CD14-positive monocyte (primary cell): ENCODE measurements around the gene PDE1C. TPM values are rescaled to one million over a fixed set of nuclear protein-coding genes. Genes with fewer than 3 reads are reported as not detected.

Experiments used
- DNase-seq, 3 donors: peaks; one replicate each; pipeline ENCODE4 v3.0.0-alpha.2; 2011 to 2022
- H2AFZ ChIP-seq: 2 replicates; pipeline ENCODE4 v1.6.0; 2012; ENCODE audit warnings: mild to moderate bottlenecking, low read depth, low read length, inconsistent platforms; ENCODE audit not compliant: insufficient read depth, poor library complexity, severe bottlenecking
- H3K27ac ChIP-seq, 2 donors: 1 replicate in 1 of 2; 2 replicates in 1 of 2; pipeline ENCODE4 v1.5.1; 2012 to 2013; ENCODE audit warnings: low read length in 2 of 2, control low read depth in 1 of 2, inconsistent platforms in 1 of 2, low read depth in 1 of 2, mild to moderate bottlenecking in 1 of 2
- H3K27me3 ChIP-seq, 2 donors: one replicate each; pipeline versions ENCODE4 v1.6.0 to v1.6.1; 2011 to 2013; ENCODE audit warnings: low read length in 2 of 2; ENCODE audit not compliant: control insufficient read depth in 2 of 2, insufficient read depth in 2 of 2
- H3K36me3 ChIP-seq, 2 donors: replicated peaks in 1 of 2; 1 replicate in 1 of 2; 2 replicates in 1 of 2; pipeline versions ENCODE4 v1.5.1 to v1.6.1; 2012 to 2013; ENCODE audit warnings: low read length in 2 of 2, control low read depth in 1 of 2, inconsistent platforms in 1 of 2, mild to moderate bottlenecking in 1 of 2; ENCODE audit not compliant: insufficient read depth in 2 of 2, control insufficient read depth in 1 of 2
- H3K4me1 ChIP-seq, 2 donors: 1 replicate in 1 of 2; 2 replicates in 1 of 2; pipeline versions ENCODE4 v1.5.1 to v1.6.1; 2012 to 2013; ENCODE audit warnings: low read length in 2 of 2, control low read depth in 1 of 2, inconsistent platforms in 1 of 2, mild to moderate bottlenecking in 1 of 2, moderate library complexity in 1 of 2; ENCODE audit not compliant: insufficient read depth in 2 of 2, control insufficient read depth in 1 of 2
- H3K4me2 ChIP-seq: replicated peaks from 2 replicates; pipeline ENCODE3; 2012; ENCODE audit warnings: low read length, moderate library complexity, mild to moderate bottlenecking; ENCODE audit not compliant: poor library complexity, severe bottlenecking; ENCODE audit errors: extremely low read depth
- H3K4me3 ChIP-seq, 3 experiments: fragments of 200-600 bp in 1 of 3; sonication (generic) in 1 of 3; replicated peaks in 1 of 3; 1 replicate in 2 of 3; 2 replicates in 1 of 3; pipeline ENCODE4 v1.5.1; 2011 to 2013; ENCODE audit warnings: low read length in 3 of 3, mild to moderate bottlenecking in 3 of 3, control low read depth in 2 of 3, low read depth in 2 of 3, inconsistent platforms in 1 of 3, moderate library complexity in 1 of 3
- H3K79me2 ChIP-seq: 2 replicates; pipeline ENCODE4 v1.6.0; 2012; ENCODE audit warnings: mild to moderate bottlenecking, control low read depth, inconsistent platforms, low read length, moderate library complexity; ENCODE audit not compliant: insufficient read depth
- H3K9ac ChIP-seq: 2 replicates; pipeline ENCODE4 v1.6.0; 2017; ENCODE audit warnings: low read length, mild to moderate bottlenecking; ENCODE audit not compliant: insufficient read depth, poor library complexity, severe bottlenecking
- H3K9me3 ChIP-seq, 2 donors: replicated peaks in 1 of 2; 1 replicate in 1 of 2; 2 replicates in 1 of 2; pipeline versions ENCODE4 v1.5.1 to v1.6.1; 2012 to 2013; ENCODE audit warnings: low read length in 2 of 2, control low read depth in 1 of 2; ENCODE audit not compliant: control insufficient read depth in 1 of 2, insufficient read depth in 1 of 2
- H4K20me1 ChIP-seq: 2 replicates; pipeline ENCODE4 v1.6.0; 2012; ENCODE audit warnings: mild to moderate bottlenecking, low read length, control low read depth, moderate library complexity; ENCODE audit not compliant: insufficient read depth
- H3K27ac Mint-ChIP-seq, 7 donors: one replicate each; pipeline ENCODE4 v1.8.0; 2020; ENCODE audit warnings: mild to moderate bottlenecking in 7 of 7, mixed read lengths in 7 of 7, moderate library complexity in 6 of 7, inconsistent platforms in 2 of 7
- H3K27me3 Mint-ChIP-seq, 3 donors: one replicate each; pipeline ENCODE4 v1.8.0; 2021 to 2022; ENCODE audit warnings: low read depth in 3 of 3, mild to moderate bottlenecking in 3 of 3, mixed read lengths in 3 of 3, moderate library complexity in 3 of 3, inconsistent platforms in 1 of 3
- H3K36me3 Mint-ChIP-seq, 2 donors: one replicate each; pipeline ENCODE4 v1.8.0; 2020; ENCODE audit warnings: mixed read lengths in 2 of 2, inconsistent platforms in 1 of 2, mild to moderate bottlenecking in 1 of 2
- H3K4me1 Mint-ChIP-seq: one replicate; pipeline ENCODE4 v1.8.0; 2020; ENCODE audit warnings: mild to moderate bottlenecking, mixed read lengths
- H3K4me3 Mint-ChIP-seq, 2 donors: one replicate each; pipeline ENCODE4 v1.8.0; 2020; ENCODE audit warnings: mild to moderate bottlenecking in 2 of 2, mixed read lengths in 2 of 2, moderate library complexity in 1 of 2
- H3K9me3 Mint-ChIP-seq, 7 donors: one replicate each; pipeline ENCODE4 v1.8.0; 2020 to 2022; ENCODE audit warnings: mixed read lengths in 7 of 7, mild to moderate bottlenecking in 6 of 7, moderate library complexity in 6 of 7, inconsistent platforms in 2 of 7
- CTCF ChIP-seq: fragments of 200-600 bp; IDR thresholded peaks from one replicate; pipeline ENCODE4 v1.8.0; 2022; ENCODE audit warnings: antibody characterized with exemption, mild to moderate bottlenecking
- WGBS: methylation state at CpG from one replicate; pipeline ENCODE4 v1.1.5; 2013; ENCODE audit warnings: missing lambda C conversion rate; ENCODE audit not compliant: insufficient coverage; 5-methylcytosine and 5-hydroxymethylcytosine counted together
- intact Hi-C, 2 donors: fragments of 100-400 bp; cut with micrococcal nuclease; formaldehyde crosslinking; loops; one replicate each; pipeline versions ENCODE4 v1.15.0 to v1.15.1; 2023
- polyA plus RNA-seq, 3 donors: library from polyadenylated mRNA; depleted of rRNA in 1 of 3; unstranded in 2 of 3; stranded (reverse) in 1 of 3; fragments of 300-500 nt in 2 of 3; fragments of >200 nt in 1 of 3; fragmentation: Illumina TruSeq in 2 of 3; gene quantifications; 1 replicate in 2 of 3; 2 replicates in 1 of 3; pipeline ENCODE4 v1.2.3, GENCODE V29; 2012 to 2021

PDE1C gene
- polyA plus RNA-seq, 3 donors, result not detected

DNA sequence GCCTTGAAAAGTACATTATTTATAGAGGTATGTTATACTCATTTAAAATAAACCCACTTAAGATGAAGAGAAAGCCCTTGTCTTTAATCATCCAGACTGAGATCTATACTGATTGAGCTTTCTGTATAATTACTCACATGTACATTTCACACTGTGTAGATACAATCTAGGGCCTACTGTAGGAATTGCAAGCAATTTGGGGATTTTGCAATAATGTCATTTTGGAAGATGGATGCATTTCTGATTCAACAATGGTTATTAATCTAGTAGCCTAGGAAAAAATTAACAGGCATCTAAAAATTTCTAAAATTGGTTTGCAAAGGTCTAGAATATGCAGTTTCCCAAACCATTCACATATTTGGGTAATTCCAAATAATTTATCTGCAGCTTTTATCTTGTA is 132.2 kb downstream of the PDE1C start:
- Histone ChIP-seq H3K79me2 (no peaks in the 10 kb centered on the region), H3K27ac (no peak overlapping the region), H3K9ac (no peak overlapping the region), H3K4me3 (no peak overlapping the region), H3K4me1 (no peaks in the 10 kb centered on the region), H2AFZ (no peak overlapping the region), H3K4me2 (no peak overlapping the region), H3K27me3 (no peaks in the 10 kb centered on the region), H3K36me3 (no peaks in the 10 kb centered on the region), H4K20me1 (no peaks in the 10 kb centered on the region), H3K9me3 (no peaks in the 10 kb centered on the region)
- no peak for TF ChIP-seq CTCF
- no peak for DNase-seq
- intact Hi-C loops, result no loop called here
- Mint-ChIP-seq H3K4me3 (no peak overlapping the region), H3K27ac (no peak overlapping the region), H3K27me3 (peaks cover 1 to 2% (median 2%) of the 10 kb centered on the region in 3 donors), H3K4me1 (no peaks in the 10 kb centered on the region), H3K9me3 (peaks cover 0 to 4% (median 0%) of the 10 kb centered on the region in 7 donors), H3K36me3 (no peaks in the 10 kb centered on the region)

DNA sequence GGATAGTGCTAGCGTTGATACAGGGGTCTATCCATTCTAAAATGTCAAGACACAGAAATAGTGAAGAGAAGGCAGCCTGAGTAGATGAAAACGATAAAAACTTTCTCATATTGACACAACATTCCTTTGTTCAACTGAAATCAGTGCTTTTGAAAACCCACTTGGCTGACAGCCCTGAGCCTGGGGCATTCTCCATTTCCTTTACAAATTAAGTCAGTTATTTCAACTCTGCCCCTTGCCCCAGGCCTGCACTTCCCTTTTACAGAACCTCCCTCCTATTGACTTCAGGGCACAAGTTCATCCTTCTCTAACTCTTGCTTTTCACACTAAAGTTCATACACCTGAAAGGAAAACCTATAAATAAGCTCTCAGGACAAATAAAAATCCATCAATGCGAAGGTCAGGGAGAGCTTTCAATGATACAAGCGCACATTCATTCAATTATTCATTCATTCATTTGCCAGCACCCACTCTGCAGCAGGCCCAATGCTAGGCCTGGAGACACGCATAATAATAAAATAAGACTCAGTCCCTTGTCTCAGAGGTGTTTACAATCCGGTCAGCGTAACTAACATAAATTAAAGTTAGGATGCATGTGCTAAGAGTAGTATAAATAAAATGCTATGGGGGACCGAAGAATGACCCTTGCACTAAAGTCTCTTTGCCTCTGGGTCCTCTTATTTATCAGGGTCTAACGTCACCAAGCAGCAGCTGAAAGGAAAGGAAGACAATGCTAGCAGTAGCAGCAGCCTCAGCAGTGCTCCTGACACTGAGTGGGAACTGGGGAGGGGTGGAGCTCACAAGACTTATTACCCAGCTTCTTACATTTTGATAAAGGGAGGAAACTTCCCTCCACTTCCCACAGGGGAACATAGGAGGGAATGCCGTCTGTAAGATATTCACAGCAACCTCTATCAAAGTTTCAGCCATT is 134.8 kb downstream of the PDE1C start:
- TF ChIP-seq CTCF, result no peak
- Histone ChIP-seq H3K9me3 (no peaks in the 10 kb centered on the region), H3K9ac (no peak overlapping the region), H3K36me3 (no peaks in the 10 kb centered on the region), H4K20me1 (no peaks in the 10 kb centered on the region), H3K27me3 (no peaks in the 10 kb centered on the region), H3K4me2 (no peak overlapping the region), H3K4me3 (no peak overlapping the region), H2AFZ (no peak overlapping the region), H3K4me1 (no peaks in the 10 kb centered on the region), H3K27ac (no peak overlapping the region), H3K79me2 (no peaks in the 10 kb centered on the region)
- H3K4me3 Mint-ChIP-seq, result no peak overlapping the region
- DNase-seq, result no peak
- intact Hi-C loops, result no loop called here
- peaks cover 0 to 8% (median 3%) of the 10 kb centered on the region in 7 donors for H3K9me3 Mint-ChIP-seq
- no peak overlapping the region for H3K27ac Mint-ChIP-seq
- H3K4me1 Mint-ChIP-seq, result no peaks in the 10 kb centered on the region
- H3K36me3 Mint-ChIP-seq, result no peaks in the 10 kb centered on the region
- 90% methylated on average over 4 of the region's 10 CpGs for WGBS
- peaks cover 2 to 3% (median 2%) of the 10 kb centered on the region in 3 donors for H3K27me3 Mint-ChIP-seq
